Endometrial microvascular endothelial cells (primary cell): ENCODE data around the gene SPTBN4. TPM values are rescaled to one million over a fixed set of nuclear protein-coding genes. Genes with fewer than 3 reads are reported as not detected.

Source experiments
- in situ Hi-C: cut with HindIII; loops from 2 replicates; pipeline ENCODE4 v1.10.0; 2017; ENCODE audit warnings: low sequenced_read_pairs, low pct_unique_long_range_greater_than_20kb; ENCODE audit errors: inconsistent ontology term
- total RNA-seq: library from RNA; depleted of rRNA; stranded (reverse); fragments of >200 nt; gene quantifications from one replicate; pipeline ENCODE4 v1.2.3, GENCODE V29; 2015; ENCODE audit errors: inconsistent ontology term

The SPTBN4 gene
- total RNA-seq, 1 donor from 2014 or later, result not detected

- in situ Hi-C loops, result no loop called here
Observed at GRCh38 chr19:40592170-40592569, 125.4 kb downstream of the SPTBN4 start.

GRCh38 chr19:40594255-40594654 is 127.5 kb downstream of the SPTBN4 start:
- in situ Hi-C loops, result no loop called here

- in situ Hi-C loops, result no loop called here
Observed at GRCh38 chr19:40594657-40595091, 127.9 kb downstream of the SPTBN4 start.

DNA sequence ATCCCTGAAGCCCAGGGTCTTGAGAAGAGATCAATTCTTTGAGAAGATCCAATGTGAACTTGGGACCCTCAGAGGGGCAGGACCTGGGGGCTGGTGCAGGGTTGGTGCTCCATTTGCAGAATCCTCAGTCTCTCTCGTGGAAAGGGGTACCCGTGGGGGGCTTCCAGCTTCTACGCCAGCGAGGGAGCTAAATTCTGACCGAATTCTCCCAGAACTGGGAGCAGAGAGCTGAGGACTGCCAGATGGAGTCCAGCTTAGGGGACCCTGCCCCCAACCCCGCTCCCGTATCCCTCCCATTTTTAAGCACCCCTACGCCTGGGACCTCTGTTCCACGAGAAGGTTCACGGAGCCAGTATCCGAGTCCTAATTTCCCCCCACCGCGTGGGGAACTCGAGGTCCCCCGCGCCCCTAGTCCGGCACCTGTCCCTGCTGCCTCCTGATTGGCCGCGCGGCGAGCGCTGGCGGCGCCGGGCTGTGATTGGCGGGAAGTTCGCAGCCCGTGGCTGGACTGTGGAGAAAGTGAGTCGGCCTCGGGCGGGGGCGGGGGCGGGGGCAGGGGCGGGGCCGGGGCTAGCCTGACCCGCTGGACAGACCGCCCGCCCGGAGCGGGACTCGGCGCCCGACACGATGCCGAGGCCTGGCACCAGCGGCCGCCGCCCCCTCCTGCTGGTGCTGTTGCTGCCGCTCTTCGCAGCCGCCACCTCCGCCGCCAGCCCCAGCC is 130.0 kb downstream of the SPTBN4 start:
- in situ Hi-C loops, result no loop called here

DNA sequence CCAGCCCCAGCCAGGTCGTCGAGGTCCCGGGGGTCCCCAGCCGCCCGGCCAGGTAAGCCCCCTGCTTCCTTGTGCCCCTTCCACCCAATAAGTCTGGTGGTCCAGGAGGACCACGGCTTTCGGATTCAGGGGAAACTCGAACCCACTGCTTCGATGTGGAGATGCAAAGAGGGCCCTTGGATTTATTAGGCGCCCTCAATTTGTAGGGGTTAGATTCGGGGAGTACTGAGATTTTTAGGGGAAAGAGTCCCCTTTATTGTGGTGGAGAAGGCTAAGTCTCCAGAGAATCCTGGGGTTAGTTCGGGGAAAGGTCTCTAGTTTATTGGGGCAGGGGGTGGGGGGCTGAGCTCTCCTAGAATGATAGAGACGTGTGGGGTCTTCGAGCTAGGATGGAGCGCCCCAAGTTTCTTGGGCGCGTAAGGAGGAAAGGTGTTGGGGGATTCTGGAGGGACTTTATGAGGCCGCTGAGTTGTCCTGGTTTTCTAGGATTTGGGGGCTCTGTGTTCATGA is 130.6 kb downstream of the SPTBN4 start:
- in situ Hi-C loops, result no loop called here

GRCh38 chr19:40598121-40598917 is 131.5 kb downstream of the SPTBN4 start:
- in situ Hi-C loops, result no loop called here

- in situ Hi-C loops, result no loop called here
Observed at GRCh38 chr19:40598918-40599307, 132.1 kb downstream of the SPTBN4 start.

DNA sequence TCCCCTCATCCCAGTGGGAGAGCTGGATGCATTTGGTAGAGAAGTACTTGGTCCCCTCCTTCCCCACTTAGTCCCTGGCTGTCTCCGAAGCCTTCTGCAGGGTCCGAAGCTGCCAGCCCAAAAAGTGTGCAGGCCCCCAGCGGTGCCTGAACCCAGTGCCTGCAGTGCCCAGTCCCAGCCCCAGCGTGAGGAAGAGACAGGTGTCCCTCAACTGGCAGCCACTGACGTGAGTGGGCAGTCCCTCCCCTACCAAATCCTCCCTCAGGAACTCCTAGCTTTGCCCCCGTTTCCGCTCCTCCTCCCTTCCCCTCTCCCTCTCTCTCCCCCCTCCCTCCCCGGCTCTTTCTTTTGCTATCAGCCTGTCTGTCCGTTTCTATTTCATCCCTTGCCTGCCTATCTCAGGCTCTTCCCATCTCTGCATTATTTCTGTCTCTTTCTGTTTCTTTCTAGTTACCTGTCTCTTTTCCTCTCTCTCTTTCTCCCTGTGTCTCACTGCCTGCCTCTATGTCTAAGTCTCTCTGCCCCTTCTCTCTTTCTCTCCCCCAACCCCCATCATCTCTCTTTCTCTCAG is 132.6 kb downstream of the SPTBN4 start:
- in situ Hi-C loops, result no loop called here

DNA sequence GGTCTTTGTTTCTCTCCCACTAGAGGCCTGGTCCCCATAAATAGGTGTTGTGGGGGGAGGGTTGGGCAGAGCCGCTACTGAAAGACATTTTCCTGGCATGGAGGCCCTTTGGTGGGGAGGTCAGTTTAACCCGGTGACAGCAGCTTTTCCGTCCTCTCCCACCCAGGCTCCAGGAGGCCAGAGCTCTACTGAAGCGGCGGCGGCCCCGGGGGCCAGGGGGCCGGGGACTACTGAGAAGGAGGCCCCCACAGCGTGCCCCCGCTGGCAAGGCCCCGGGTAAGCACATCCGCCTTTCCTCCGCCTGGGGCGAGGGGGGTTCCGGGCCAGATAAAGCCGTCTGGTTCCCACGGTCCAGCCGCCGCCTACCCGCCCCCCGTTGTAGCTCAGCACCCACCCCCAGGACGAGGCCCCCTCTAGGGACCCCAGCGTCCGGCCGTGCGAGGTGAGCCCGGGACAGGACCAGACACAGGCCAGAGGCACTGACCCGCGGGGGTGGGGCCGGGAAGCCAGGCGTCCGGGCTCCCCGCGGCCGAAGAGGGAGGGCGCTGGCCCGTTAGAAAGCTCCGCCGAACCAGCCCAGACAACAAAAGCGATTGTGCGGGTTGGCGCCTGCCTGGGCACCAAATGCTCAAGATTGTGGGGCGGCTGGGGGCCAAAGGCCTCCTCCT is 133.2 kb downstream of the SPTBN4 start:
- in situ Hi-C loops, result no loop called here

DNA sequence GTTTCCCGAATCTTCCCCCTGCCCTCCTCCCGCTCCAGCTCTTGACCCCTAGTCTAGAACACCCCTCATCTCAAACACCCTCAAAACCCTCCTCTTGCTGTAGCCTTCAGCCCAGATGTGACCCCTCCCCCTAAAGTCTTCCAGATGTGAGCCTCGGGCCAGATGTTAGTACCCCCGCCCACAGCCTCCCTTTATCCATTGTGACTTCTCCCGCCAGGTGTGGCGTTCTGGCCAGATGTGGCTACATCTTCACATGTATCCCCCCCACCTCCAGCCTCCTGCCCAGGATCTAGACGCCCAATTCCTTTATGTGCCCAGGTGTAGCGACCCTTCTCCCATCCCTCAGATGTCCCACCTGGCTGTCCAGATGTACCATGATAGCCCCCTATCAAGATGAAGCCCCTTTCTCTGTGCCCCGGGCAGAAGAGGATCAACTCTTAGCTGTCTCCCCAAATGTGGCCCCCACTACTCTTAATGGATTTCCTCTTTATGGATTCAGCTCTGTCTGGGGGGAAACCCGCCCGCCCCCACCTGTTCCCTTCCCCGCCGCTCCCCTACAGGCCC is 133.9 kb downstream of the SPTBN4 start:
- in situ Hi-C loops, result no loop called here

- in situ Hi-C loops, result no loop called here
Observed at GRCh38 chr19:40601134-40601974, 134.6 kb downstream of the SPTBN4 start, which contains the start of gene LTBP4. Gene LTBP4, plus strand, starts transcription at chr19:40601369. Its CDS starts 19 bp downstream, at chr19:40601388.

GRCh38 chr19:40603071-40603388 is 136.2 kb downstream of the SPTBN4 start:
- in situ Hi-C loops, result no loop called here

GRCh38 chr19:40603389-40604170 is 136.8 kb downstream of the SPTBN4 start:
- in situ Hi-C loops, result no loop called here

DNA sequence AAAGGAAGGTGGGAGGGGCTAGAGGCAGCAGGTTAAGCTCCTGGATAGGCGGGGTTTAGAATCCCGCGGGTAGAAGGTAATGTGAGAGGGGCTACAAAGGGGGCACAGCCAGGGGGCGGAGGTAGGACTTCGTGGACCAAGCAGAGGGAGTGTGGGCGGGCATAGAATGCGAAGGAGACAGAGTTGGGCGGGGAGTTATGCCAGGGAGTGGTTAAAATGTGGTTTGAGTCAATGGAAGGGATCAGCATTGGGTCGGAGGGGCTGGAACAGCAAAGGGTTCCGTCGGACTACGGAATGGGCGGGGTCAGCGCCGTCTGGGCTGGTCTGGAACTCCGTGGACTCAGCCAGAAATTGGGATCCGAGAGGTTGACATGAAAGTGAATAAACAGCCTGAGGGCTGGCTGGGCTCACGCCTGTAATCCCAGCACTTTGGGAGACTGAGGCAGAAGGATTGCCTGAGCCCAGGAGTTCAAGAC is 137.4 kb downstream of the SPTBN4 start:
- in situ Hi-C loops, result no loop called here

DNA sequence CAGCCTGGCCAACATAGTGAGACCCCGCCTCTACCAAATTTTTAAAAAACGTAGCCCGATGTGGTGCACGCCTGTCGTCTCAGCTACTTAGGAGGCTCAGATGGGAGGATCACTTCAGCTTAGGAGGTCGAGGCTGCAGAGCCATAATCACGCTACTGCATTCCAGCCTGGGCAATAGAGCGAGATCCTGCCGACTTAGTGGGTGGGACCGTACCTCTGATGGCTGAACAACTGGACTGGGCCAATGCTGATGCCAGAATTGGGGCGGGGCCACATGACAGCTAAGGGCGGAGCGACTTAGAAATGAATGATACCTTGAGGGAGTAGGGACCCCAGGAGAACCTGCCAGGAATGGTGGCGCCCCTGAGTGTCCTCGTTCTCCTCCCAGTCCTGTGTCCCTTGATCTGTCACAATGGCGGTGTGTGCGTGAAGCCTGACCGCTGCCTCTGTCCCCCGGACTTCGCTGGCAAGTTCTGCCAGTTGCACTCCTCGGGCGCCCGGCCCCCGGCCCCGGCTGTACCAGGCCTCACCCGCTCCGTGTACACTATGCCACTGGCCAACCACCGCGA is 137.9 kb downstream of the SPTBN4 start:
- in situ Hi-C loops, result no loop called here

DNA sequence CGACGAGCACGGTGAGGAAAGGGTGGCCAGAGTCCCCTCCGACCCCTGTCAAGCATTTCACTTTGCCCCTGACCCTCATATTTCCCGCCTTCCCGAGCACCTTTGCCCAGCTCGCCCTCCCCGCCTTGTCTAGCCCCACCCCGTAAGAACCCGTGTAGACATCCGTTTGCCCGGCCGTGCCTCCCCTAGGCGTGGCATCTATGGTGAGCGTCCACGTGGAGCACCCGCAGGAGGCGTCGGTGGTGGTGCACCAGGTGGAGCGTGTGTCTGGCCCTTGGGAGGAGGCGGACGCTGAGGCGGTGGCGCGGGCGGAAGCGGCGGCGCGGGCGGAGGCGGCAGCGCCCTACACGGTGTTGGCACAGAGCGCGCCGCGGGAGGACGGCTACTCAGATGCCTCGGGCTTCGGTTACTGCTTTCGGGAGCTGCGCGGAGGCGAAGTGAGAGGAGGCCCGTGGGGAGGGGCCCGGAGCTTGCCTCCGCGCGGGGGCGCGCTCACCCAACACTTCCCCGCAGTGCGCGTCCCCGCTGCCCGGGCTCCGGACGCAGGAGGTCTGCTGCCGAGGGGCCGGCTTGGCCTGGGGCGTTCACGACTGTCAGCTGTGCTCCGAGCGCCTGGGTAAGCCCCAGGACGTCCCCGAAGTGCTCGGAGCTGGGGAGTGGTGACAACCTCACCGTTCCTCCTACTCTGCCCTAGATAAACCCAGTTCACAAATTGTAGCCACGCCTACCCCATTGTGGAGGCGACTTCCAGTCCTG is 138.6 kb downstream of the SPTBN4 start:
- in situ Hi-C loops, result no loop called here
